IMR-90 (cell line): ENCODE data around the gene CAMTA1. TPM values are rescaled to one million over a fixed set of nuclear protein-coding genes. Genes with fewer than 3 reads are reported as not detected.

Experiments used
- ATAC-seq: fragments of 200-7000 bp; cut with Tn5 transposase; 2 replicates; pipeline ENCODE4 v1.9.1; 2020; ENCODE audit warnings: low read depth, mild to moderate bottlenecking, moderate library complexity
- BruUV-seq: library from RNA; stranded (reverse); fragments of 400-500 nt; replicated peaks from 2 replicates; lab custom pipeline; 2021; lab: Mats Ljungman, UMichigan
- CTCF ChIA-PET: fragments of 300-600 bp; formaldehyde crosslinking; extraction: SDS; loops from one replicate; lab custom pipeline; 2021; ENCODE audit warnings: antibody characterized with exemption; lab: Yijun Ruan, JAX
- POLR2A ChIA-PET: fragments of 300-600 bp; sonication (Branson Sonifier 250); formaldehyde crosslinking; loops from one replicate; lab custom pipeline; 2022; ENCODE audit warnings: antibody characterized with exemption; ENCODE audit not compliant: unreplicated experiment; lab: Charles Lee
- DNase-seq: peaks from one replicate; pipeline ENCODE4 v3.0.0; 2013
- H2AFZ ChIP-seq: replicated peaks from 2 replicates; pipeline ENCODE3; 2013; ENCODE audit warnings: low read length, mild to moderate bottlenecking; ENCODE audit not compliant: poor library complexity
- H2AK5ac ChIP-seq: 2 replicates; pipeline ENCODE4 v1.6.1; 2013; ENCODE audit warnings: low read depth, low read length, inconsistent platforms
- H2AK9ac ChIP-seq: replicated peaks from 2 replicates; pipeline ENCODE3; 2013; ENCODE audit warnings: mild to moderate bottlenecking, low read depth, low read length, moderate library complexity; ENCODE audit not compliant: poor library complexity
- H2BK120ac ChIP-seq: 2 replicates; pipeline ENCODE4 v1.6.1; 2013; ENCODE audit warnings: low read depth, low read length, inconsistent platforms
- H2BK15ac ChIP-seq: 3 replicates; pipeline ENCODE4 v1.6.1; 2013; ENCODE audit warnings: low read depth, low read length, inconsistent platforms
- H2BK20ac ChIP-seq: 2 replicates; pipeline ENCODE4 v1.6.1; 2013; ENCODE audit warnings: low read depth, mild to moderate bottlenecking, inconsistent platforms, low read length, moderate library complexity
- H2BK5ac ChIP-seq: 2 replicates; pipeline ENCODE4 v1.6.1; 2013; ENCODE audit warnings: mild to moderate bottlenecking, low read depth, low read length, inconsistent platforms; ENCODE audit not compliant: poor library complexity, severe bottlenecking
- H3K14ac ChIP-seq: replicated peaks from 2 replicates; pipeline ENCODE4 v1.6.1; 2013; ENCODE audit warnings: low read depth, low read length, inconsistent platforms
- H3K18ac ChIP-seq: 2 replicates; pipeline ENCODE4 v1.6.1; 2013; ENCODE audit warnings: low read depth, low read length, control low read depth
- H3K23ac ChIP-seq: 2 replicates; pipeline ENCODE4 v1.6.1; 2013; ENCODE audit warnings: low read depth, low read length, inconsistent platforms
- H3K27ac ChIP-seq: 2 replicates; pipeline ENCODE4 v1.5.1; 2013; ENCODE audit warnings: mild to moderate bottlenecking, control low read depth, low read length; ENCODE audit not compliant: insufficient read depth
- H3K27me3 ChIP-seq: 2 replicates; pipeline ENCODE4 v1.6.1; 2013; ENCODE audit warnings: low read length; ENCODE audit not compliant: control insufficient read depth, insufficient read depth
- H3K36me3 ChIP-seq: 2 replicates; pipeline ENCODE4 v1.6.1; 2013; ENCODE audit warnings: low read length, mixed read lengths; ENCODE audit not compliant: control insufficient read depth, insufficient read depth
- H3K4ac ChIP-seq: 2 replicates; pipeline ENCODE4 v1.6.1; 2013; ENCODE audit warnings: low read depth, low read length, inconsistent platforms
- H3K4me1 ChIP-seq: 2 replicates; pipeline ENCODE4 v1.6.1; 2013; ENCODE audit warnings: low read length, mixed read lengths; ENCODE audit not compliant: control insufficient read depth, insufficient read depth
- H3K4me2 ChIP-seq: 2 replicates; pipeline ENCODE4 v1.6.1; 2013; ENCODE audit warnings: low read depth, mild to moderate bottlenecking, control low read depth, low read length, moderate library complexity
- H3K4me3 ChIP-seq: 2 replicates; pipeline ENCODE4 v1.5.1; 2013; ENCODE audit warnings: low read depth, mild to moderate bottlenecking, control low read depth, low read length, moderate library complexity; ENCODE audit not compliant: insufficient read depth
- H3K56ac ChIP-seq: 2 replicates; pipeline ENCODE4 v1.6.1; 2013; ENCODE audit warnings: low read length, inconsistent platforms; ENCODE audit not compliant: insufficient read depth; ENCODE audit errors: extremely low read depth
- H3K79me1 ChIP-seq, 2 experiments: 2 replicates each; pipeline ENCODE4 v1.6.1; 2013; ENCODE audit warnings: low read length in 2 of 2, inconsistent platforms in 1 of 2, low read depth in 1 of 2
- H3K9ac ChIP-seq: 2 replicates; pipeline ENCODE4 v1.6.1; 2013; ENCODE audit warnings: low read depth, low read length, control low read depth
- H3K9me1 ChIP-seq: 2 replicates; pipeline ENCODE4 v1.6.1; 2013; ENCODE audit warnings: low read length, inconsistent platforms; ENCODE audit not compliant: insufficient read depth
- H3K9me3 ChIP-seq: 2 replicates; pipeline ENCODE4 v1.6.1; 2013; ENCODE audit warnings: low read length; ENCODE audit not compliant: control insufficient read depth, insufficient read depth
- H4K20me1 ChIP-seq: 2 replicates; pipeline ENCODE4 v1.6.1; 2013; ENCODE audit warnings: low read length, inconsistent platforms; ENCODE audit not compliant: insufficient read depth
- H4K5ac ChIP-seq: 2 replicates; pipeline ENCODE4 v1.6.1; 2013; ENCODE audit warnings: mild to moderate bottlenecking, low read depth, low read length, control low read depth
- H4K8ac ChIP-seq, 2 experiments: 2 replicates each; pipeline ENCODE4 v1.6.1; 2013; ENCODE audit warnings: low read depth in 2 of 2, low read length in 2 of 2, control low read depth in 1 of 2, inconsistent platforms in 1 of 2
- H4K91ac ChIP-seq: 2 replicates; pipeline ENCODE4 v1.6.1; 2013; ENCODE audit warnings: low read depth, low read length, inconsistent platforms; ENCODE audit not compliant: insufficient read depth
- CHD1 ChIP-seq: IDR thresholded peaks from 2 replicates; pipeline ENCODE4 v1.6.1; 2012; ENCODE audit warnings: low read depth, low read length, improper control_type of control experiment
- FOS ChIP-seq: fragments of 150-350 bp; IDR thresholded peaks from 2 replicates; pipeline ENCODE4 v1.6.1; 2016; ENCODE audit warnings: low read depth, low read length
- RCOR1 ChIP-seq: IDR thresholded peaks from 2 replicates; pipeline ENCODE4 v1.6.1; 2012; ENCODE audit warnings: mild to moderate bottlenecking, low read length, improper control_type of control experiment; ENCODE audit not compliant: insufficient replicate concordance
- WGBS, 2 experiments: methylation state at CpG; one replicate each; pipeline versions ENCODE4 v1.1.5 to v1.1.7; 2013; ENCODE audit warnings: missing lambda C conversion rate in 2 of 2; ENCODE audit not compliant: insufficient read length in 1 of 2; ENCODE audit errors: extremely low coverage in 2 of 2; 5-methylcytosine and 5-hydroxymethylcytosine counted together
- dilution Hi-C: fragments of 300-500 bp; cut with HindIII; formaldehyde crosslinking; loops from one replicate; pipeline ENCODE4 v1.14.3; 2018; ENCODE audit warnings: low sequenced_read_pairs; ENCODE audit not compliant: unreplicated experiment
- in situ Hi-C: fragments of 300-500 bp; cut with MboI; formaldehyde crosslinking; loops from 3 replicates; pipeline ENCODE4 v1.14.3; 2019; ENCODE audit warnings: low sequenced_read_pairs, inconsistent platforms, mixed read lengths
- intact Hi-C: fragments of 100-400 bp; cut with micrococcal nuclease; formaldehyde crosslinking; loops from 2 replicates; pipeline ENCODE4 v1.10.0; 2022
- polyA plus RNA-seq, 3 experiments: library from polyadenylated mRNA; depleted of rRNA; stranded (reverse); fragments of >200 nt; gene quantifications; 2 replicates each; pipeline ENCODE4 v1.2.3, GENCODE V29; 2012; ENCODE audit warnings: low replicate concordance in 1 of 3
- total RNA-seq: library from RNA; depleted of rRNA; stranded (reverse); fragments of >200 nt; gene quantifications from 2 replicates; pipeline ENCODE4 v1.2.3, GENCODE V29; 2012
- TF ChIP-seq, protein P1 (sequence below): fragments of 150-350 bp; IDR thresholded peaks from 2 replicates; pipeline ENCODE4 v1.6.1; 2017; ENCODE audit warnings: mild to moderate bottlenecking, antibody characterized with exemption, low read length, low read depth

The CAMTA1 gene
- total and polyA plus RNA-seq, 2 of the 4 experiments (the other 2 are of a cell fraction): 35.5 to 74.3 TPM

- Histone ChIP-seq H3K27me3 (no peaks in the 10 kb centered on the region), H3K23ac (no peak overlapping the region), H2AK9ac (no peak overlapping the region), H3K4me3 (no peak overlapping the region), H2BK20ac (no peak overlapping the region), H3K36me3 (no peaks in the 10 kb centered on the region), H4K91ac (no peak overlapping the region), H4K5ac (no peak overlapping the region), H2BK15ac (no peak overlapping the region), H3K4me2 (no peak overlapping the region), H3K18ac (no peak overlapping the region), H3K14ac (no peak overlapping the region), H3K9ac (no peak overlapping the region), H3K9me3 (no peaks in the 10 kb centered on the region), H2AK5ac (no peak overlapping the region), H2BK5ac (no peak overlapping the region), H4K20me1 (no peaks in the 10 kb centered on the region), H2BK120ac (no peak overlapping the region), H3K27ac (no peak overlapping the region), H3K4ac (no peak overlapping the region), H3K56ac (no peak overlapping the region), H3K9me1 (no peaks in the 10 kb centered on the region), H3K79me1 (no peaks in the 10 kb centered on the region), H2AFZ (no peak overlapping the region), H4K8ac (no peak overlapping the region), H3K4me1 (no peaks in the 10 kb centered on the region)
- ChIA-PET CTCF (no interaction called here), POLR2A (no interaction called here)
- TF ChIP-seq FOS (no peak), CHD1 (no peak), RCOR1 (no peak)
- TF ChIP-seq, protein P1, sequence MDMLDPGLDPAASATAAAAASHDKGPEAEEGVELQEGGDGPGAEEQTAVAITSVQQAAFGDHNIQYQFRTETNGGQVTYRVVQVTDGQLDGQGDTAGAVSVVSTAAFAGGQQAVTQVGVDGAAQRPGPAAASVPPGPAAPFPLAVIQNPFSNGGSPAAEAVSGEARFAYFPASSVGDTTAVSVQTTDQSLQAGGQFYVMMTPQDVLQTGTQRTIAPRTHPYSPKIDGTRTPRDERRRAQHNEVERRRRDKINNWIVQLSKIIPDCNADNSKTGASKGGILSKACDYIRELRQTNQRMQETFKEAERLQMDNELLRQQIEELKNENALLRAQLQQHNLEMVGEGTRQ: no peak
- ATAC-seq (no peak), DNase-seq (no peak)
- intact Hi-C loops (loop anchor here (10.0 kb wide), 1 partner anchor 444 kb away; no protein-coding TSS in a partner anchor), dilution Hi-C loops (no loop called here), in situ Hi-C loops (no loop called here)
- 93% methylated on average over 5 of the region's 10 CpGs; no CpG with 5 or more reads in 1 of the 2 experiments for WGBS, 2 experiments
- no TSS peak for BruUV-seq
Measured at GRCh38 chr1:7348580-7348979, 563.3 kb downstream of the CAMTA1 start.
